RWPE1 (cell line): ENCODE data around the gene KCNK4.

Experiments
- CTCF ChIA-PET: fragments of 350-600 bp; sonication (Branson Sonifier 250); formaldehyde crosslinking; extraction: SDS; loops from one replicate; lab custom pipeline; 2021; lab: Yijun Ruan, JAX
- POLR2A ChIA-PET: fragments of 400-600 bp; formaldehyde crosslinking; extraction: SDS; loops from one replicate; lab custom pipeline; 2020; ENCODE audit warnings: antibody characterized with exemption; ENCODE audit not compliant: low non-redundant PET; lab: Yijun Ruan, JAX
- DNase-seq: peaks from one replicate; pipeline ENCODE4 v3.0.0; 2012; ENCODE audit warnings: low spot score
- H3K27ac ChIP-seq: fragments of 450-650 bp; 2 replicates; pipeline ENCODE4 v1.5.1; 2017
- CTCF ChIP-seq: fragments of 450-650 bp; conservative IDR thresholded peaks from 2 replicates; pipeline ENCODE4 v1.5.1; 2017; ENCODE audit warnings: low read depth, mild to moderate bottlenecking

The KCNK4 gene

GRCh38 chr11:64252003-64252872, 38.9 kb upstream of the KCNK4 start:
- ChIA-PET CTCF (interaction anchor here (0.6 to 2.7 kb wide), 9 partner anchors 9 to 66 kb away, joined by 3 to 19 read pairs (median 3); partner anchors contain the start of gene STIP1), POLR2A (interaction anchor here (0.6 to 1.4 kb wide), 3 partner anchors 11 to 17 kb away, joined by 4 read pairs; partner anchors contain the start of gene FKBP2)
- peak overlapping the region; percentile 98 for H3K27ac ChIP-seq
- peak; percentile 47 for TF ChIP-seq CTCF
- no peak for DNase-seq

GRCh38 chr11:64253043-64253442, 38.1 kb upstream of the KCNK4 start:
- ChIA-PET POLR2A (interaction anchor here (0.6 to 1.0 kb wide), 2 partner anchors 12 to 16 kb away, joined by 4 to 6 read pairs; no protein-coding TSS in a partner anchor), CTCF (no interaction called here)
- no peak for DNase-seq
- H3K27ac ChIP-seq, result peak overlapping the region; percentile 98
- TF ChIP-seq CTCF, result no peak

GRCh38 chr11:64253481-64253880, 37.6 kb upstream of the KCNK4 start:
- no peak for TF ChIP-seq CTCF
- ChIA-PET POLR2A (interaction anchor here (1.0 kb wide), 1 partner anchor 12 kb away, joined by 6 read pairs; no protein-coding TSS in a partner anchor), CTCF (no interaction called here)
- no peak for DNase-seq
- peak overlapping the region; percentile 98 for H3K27ac ChIP-seq

- no peak for TF ChIP-seq CTCF
- POLR2A ChIA-PET, result no interaction called here
- H3K27ac ChIP-seq, result peak overlapping the region; percentile 98
Observed at GRCh38 chr11:64254326-64254725, 36.8 kb upstream of the KCNK4 start.

GRCh38 chr11:64255135-64256128, 35.7 kb upstream of the KCNK4 start:
- CTCF ChIA-PET, result interaction anchor here (0.6 kb wide), 1 partner anchor 14 kb away, joined by 4 read pairs; the partner anchor contains the start of gene FKBP2
- POLR2A ChIA-PET, result no interaction called here
- no peak for TF ChIP-seq CTCF

More at GRCh38 chr11:64254326-64254725, 36.8 kb upstream of the KCNK4 start:
- DNase-seq, result no peak
- CTCF ChIA-PET, result no interaction called here

More at GRCh38 chr11:64255135-64256128, 35.7 kb upstream of the KCNK4 start:
- peak overlapping the region; percentile 98 for H3K27ac ChIP-seq
- DNase-seq, result no peak
